Smooth muscle cell of the brain vasculature (primary cell): ENCODE measurements around the gene SLC16A2.
"Not testable (repeated sequence)": the region's sequence is repeated elsewhere in the genome, so short reads cannot be mapped to it uniquely, and the experiment has no call there.

Experiments used
- DNase-seq: peaks from one replicate; pipeline ENCODE4 v3.0.0-alpha.2; 2012; ENCODE audit warnings: low read depth, low spot score

The SLC16A2 gene

DNA sequence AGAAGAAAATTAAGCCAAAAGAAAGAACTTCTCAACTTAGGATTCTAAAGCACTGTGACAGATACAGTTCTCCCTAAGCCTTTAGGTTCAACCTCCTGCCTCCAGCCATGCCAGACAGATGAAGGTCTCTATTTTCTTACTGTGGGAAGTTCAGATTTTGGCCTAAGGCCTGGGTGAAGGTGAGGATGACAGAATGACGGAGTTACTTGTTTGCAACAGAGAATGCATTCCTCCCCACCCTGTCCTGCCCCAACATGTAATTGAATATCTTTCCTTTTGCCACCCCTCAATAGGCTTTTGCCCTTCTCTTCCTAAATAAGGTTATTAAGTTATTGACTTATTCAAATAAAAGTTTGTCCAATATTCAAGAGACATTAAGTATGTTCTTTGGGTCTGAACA, 25.6 kb downstream of the SLC16A2 start:
- DNase-seq = no peak

- DNase-seq = no peak
Observed at GRCh38 chrX:74448669-74449068, 27.4 kb downstream of the SLC16A2 start.

GRCh38 chrX:74449322-74449936, 28.1 kb downstream of the SLC16A2 start:
- DNase-seq = peak; percentile 39

DNA sequence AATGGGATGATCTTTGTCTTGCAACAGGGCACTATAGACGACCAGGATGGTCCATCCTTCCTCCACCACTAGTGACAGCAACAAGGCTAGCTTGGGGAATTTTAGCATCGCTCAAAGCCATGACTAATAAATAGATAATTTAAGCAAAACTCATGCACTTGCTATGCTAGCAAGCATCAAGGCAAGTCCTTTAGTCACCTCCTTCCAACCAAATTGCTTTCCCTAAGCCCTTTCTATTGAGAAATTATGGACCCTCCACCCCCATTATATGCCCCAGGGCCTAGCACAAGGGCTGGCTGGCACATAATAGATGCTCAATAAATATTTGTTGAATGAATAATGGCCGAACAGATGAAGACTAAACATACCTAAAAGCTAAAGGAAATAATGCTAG, 28.6 kb downstream of the SLC16A2 start:
- no peak for DNase-seq

DNA sequence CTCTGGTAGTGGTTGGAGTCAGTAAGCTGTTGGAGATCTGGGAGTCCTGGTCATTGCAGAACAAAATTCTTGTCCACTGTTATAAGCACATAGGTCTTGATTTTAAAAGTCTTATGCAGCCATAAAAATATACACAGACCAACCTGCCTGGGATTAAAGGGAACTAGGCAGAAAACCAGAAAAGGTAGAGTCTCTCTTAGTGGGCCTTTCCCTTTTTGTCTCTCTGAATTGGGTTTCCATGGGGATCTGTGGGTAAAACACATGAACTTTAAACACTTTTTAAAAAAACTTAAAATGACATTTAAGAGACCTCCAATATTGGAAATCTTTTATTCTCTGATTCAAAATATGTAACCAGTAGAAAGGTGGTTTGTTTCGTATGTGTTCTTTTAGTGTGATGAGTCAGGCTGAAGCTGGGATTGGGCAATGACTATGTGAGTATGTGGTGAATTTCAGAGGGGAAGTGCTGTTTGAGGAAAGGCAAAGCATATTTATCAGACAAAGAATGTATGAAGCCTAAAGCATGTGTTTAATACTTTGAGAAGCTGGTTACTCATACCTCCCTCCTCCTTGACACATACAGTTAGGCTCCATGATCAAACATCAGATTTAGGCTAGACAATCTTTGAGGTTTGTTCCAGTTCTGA, 29.6 kb downstream of the SLC16A2 start:
- peak; percentile 40 for DNase-seq

DNA sequence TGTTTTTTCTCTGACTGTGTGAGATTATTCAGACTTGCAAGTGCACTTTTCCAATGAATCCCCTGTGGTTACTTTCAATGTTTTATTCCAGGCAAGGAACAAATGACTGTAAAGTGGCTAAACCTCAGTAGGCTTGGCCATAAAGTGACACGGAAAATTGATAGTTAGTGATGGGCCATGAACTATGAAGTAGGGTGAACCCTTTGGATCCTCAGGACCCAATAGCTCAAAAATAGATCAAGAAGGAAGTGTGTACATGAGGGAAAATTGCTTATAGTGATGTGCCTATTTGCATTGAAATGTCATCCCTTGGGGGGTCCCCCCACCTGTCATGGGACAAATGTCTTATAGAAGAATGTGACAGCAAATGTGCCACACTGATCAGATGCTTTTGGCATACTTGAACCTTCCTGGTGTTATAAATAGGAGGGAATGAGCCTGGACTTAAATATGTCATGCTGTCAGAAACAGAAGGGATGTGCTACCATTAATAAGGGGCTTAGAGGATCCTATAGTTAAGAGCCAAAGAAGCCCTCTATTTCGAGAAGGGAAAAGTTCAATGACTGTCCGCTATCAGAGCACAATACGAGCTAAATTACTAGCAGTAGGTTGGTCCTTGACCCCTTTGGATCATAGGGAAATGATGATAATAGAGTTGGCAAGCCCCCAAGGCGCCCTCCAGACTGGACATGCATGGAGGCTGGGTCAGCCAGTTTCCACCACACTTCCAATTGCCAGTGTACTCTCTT, 30.3 kb downstream of the SLC16A2 start:
- DNase-seq = no peak

DNA sequence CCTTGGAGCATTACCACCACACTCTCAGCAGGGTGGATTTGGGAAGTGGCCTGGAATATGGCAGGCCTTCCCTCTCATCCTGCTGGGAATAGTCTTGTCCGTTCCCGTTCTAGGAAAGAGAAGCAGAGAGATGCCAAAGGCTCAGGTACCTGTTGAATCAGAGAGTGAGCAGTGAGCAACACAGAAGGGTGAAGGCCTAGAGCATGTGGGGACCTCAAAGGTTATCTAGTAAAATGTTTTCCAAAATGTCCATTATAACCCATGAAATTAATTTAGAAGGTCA, 30.8 kb downstream of the SLC16A2 start:
- no peak for DNase-seq

DNA sequence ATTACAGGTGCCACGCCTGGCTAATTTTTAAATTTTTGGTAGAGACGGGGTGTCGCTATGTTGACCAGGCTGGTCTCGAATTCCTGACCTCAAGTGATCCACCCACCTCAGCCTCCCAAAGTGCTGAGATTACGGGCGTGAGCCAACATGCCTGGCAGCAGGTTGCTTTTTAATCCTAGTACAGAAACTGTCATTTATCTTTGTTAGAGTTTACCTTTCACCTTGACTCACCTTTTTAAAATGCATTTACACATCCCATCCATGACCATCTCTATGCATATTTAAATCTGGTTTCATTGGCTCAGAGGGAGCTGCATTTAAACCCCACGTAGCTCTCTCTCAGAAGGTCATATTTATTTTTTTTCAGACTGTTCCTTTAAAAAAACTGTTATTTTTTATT, 31.9 kb downstream of the SLC16A2 start:
- DNase-seq = no peak

DNA sequence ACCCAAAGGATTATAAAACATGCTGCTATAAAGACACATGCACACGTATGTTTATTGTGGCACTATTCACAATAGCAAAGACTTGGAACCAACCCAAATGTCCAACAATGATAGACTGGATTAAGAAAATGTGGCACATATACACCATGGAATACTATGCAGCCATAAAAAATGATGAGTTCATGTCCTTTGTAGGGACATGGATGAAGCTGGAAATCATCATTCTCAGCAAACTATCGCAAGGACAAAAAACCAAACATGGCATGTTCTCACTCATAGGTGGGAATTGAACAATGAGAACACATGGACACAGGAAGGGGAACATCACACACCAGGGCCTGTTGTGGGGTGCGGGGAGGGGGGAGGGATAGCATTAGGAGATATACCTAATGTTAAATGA, 32.9 kb downstream of the SLC16A2 start:
- DNase-seq = not testable (repeated sequence)

DNA sequence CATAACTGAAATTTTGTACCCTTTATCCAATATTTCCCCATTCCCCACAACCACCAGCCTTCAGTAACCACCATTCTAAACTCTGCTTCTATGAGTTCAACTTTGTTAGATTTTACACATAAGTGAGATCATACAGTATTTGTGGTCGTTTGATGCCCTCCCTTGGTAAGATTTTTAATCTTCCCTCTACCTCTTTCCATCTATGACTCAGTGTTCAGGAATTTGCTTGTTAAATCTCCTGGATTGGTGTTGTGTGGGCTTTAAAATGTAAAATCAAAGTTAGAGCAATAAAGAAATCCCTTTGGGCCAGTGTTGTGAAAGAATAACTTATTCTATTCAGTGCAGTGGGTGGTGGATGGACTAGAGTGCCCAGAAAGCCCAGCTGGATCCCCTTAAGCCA, 37.4 kb downstream of the SLC16A2 start:
- no peak for DNase-seq

- DNase-seq = no peak
Observed at GRCh38 chrX:74461384-74461783, 40.1 kb downstream of the SLC16A2 start.

DNA sequence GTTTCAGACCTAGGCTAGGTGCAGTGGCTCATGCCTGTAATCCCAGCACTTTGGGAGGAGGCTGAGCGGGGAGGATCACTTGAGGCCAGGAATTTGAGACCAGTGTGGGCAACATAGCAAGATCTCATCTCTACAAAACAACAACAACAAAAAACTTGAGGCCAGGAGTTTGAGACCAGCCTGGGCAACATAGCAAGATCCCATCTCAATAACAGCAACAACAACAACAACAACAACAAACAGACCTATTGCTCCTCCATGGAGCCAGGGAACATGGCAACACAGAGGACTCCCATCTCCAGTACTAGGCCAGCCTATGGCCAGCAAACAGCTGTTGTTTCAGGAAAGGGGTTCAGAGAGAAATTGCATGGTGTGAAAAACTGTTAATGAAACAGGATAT, 43.4 kb downstream of the SLC16A2 start:
- no peak for DNase-seq

DNA sequence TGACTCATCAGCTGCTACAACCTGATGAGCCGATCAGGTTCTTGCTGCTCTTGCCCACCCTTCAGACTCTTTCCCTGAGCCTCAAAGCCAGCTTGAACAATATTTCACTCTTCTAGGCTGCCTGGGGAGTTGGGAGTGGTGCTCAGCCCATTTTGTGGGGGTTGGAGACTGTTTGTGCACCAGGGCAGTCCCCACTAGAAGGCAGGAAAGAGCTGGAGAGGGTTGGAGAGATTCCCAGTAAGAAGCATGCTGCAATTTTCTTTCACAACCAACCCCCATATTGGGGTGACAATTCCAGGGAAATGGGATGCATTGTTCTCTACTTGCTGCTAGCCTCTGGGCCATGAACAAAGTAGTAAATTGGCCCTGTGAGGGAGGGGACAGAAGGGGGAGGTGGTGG, 44.1 kb downstream of the SLC16A2 start:
- DNase-seq = no peak

GRCh38 chrX:74467656-74468055, 46.4 kb downstream of the SLC16A2 start:
- no peak for DNase-seq

DNA sequence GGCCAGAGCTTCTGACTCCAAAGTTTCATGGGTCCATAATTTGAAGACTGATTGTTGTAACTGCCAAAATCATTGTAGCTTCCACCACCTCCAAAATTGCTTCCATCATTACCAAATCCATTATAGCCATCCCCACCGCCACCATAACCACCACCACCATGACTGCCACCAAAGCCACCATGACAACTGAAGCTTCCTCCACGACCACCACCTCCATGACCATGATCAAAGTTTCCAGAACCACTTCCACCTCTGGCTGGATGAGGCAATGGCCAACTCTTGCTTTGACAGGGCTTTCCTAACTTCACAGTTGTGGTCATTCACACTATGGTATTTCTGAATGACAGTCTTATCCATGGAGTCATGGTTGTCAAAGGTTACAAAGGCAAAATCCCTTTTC, 51.8 kb downstream of the SLC16A2 start:
- not testable (repeated sequence) for DNase-seq

GRCh38 chrX:74490247-74490646, 69.0 kb downstream of the SLC16A2 start:
- no peak for DNase-seq

GRCh38 chrX:74492720-74493201, 71.5 kb downstream of the SLC16A2 start:
- DNase-seq = no peak

DNA sequence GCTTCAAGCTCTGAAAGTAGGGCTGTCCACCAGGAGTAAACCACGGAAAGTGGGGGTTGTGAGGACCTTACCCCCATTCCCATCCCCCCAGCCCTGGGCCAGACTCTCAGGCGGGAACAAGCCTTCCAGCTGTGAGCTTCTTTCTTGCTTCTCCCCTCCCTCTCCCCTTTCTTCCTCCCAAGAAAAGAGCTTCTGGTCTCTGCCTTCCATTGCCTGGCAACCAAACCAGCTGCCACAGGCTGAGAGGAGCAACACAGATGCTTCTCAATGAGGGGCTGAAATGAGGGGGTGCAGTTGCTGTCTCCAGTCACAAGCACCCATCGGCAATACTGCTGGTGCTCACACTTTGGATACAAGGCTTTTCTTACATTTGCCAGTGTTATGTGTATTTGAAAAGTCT, 72.5 kb downstream of the SLC16A2 start:
- DNase-seq = no peak

GRCh38 chrX:74498924-74499323, 77.6 kb downstream of the SLC16A2 start:
- no peak for DNase-seq

DNA sequence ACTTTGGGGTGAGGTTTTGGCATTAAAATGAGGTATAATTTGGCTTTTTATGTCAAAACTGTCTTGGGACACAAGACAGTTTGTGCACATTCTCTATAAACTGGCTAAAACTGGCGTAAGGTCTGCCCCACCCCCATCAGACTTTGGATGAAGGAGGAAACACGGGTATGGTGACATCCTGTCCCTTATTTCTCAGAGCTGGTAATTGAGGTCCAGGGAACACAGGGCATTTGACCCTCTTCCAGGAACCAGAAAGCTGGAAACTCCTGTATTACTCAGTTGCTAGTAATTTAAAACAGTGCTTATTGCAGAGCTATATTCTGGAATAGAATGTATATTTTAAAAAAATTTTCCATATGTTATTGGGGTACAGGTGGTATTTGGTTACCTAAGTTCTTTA, 78.8 kb downstream of the SLC16A2 start:
- DNase-seq = no peak

GRCh38 chrX:74500555-74500954, 79.3 kb downstream of the SLC16A2 start:
- DNase-seq = no peak

GRCh38 chrX:74505437-74505836, 84.1 kb downstream of the SLC16A2 start:
- DNase-seq = no peak
